ENCODE data around the gene VAC14.

Gene VAC14

GRCh38 chr16:70726892-70727361, 74.0 kb downstream of the VAC14 start:
- Histone ChIP-seq H3K9me3 (ENCODE audit: low read length) (no peaks in the 10 kb centered on the region), H3K9ac (ENCODE audit: low read length) (peak overlapping the region; percentile 2)

GRCh38 chr16:70725912-70726828, 74.8 kb downstream of the VAC14 start:
- Histone ChIP-seq H3K4me3 (ENCODE audit: low read depth in 1 of 2, low read length in 2 of 2) (no peak overlapping the region), H3K4me1 (ENCODE audit: insufficient read depth, low read length) (peaks cover 39% of the 10 kb centered on the region), H3K9ac (ENCODE audit: low read length) (peak overlapping the region; percentile 2), H3K36me3 (ENCODE audit: insufficient read depth, low read length) (peaks cover 7% of the 10 kb centered on the region), H3K27me3 (ENCODE audit: control insufficient read depth in 1 of 2, insufficient read depth in 2 of 2, low read length in 2 of 2) (no peaks in the 10 kb centered on the region), H3K9me3 (ENCODE audit: low read length) (no peaks in the 10 kb centered on the region), H3K27ac (ENCODE audit: low read depth, low read length) (peak overlapping the region; percentile 96)

More at GRCh38 chr16:70726892-70727361, 74.0 kb downstream of the VAC14 start:
- H3K4me3 ChIP-seq (ENCODE audit: low read depth in 1 of 2, low read length in 2 of 2), result no peak overlapping the region
- H3K27ac ChIP-seq (ENCODE audit: low read depth, low read length), result peak overlapping the region; percentile 96
- H3K27me3 ChIP-seq (ENCODE audit: control insufficient read depth in 1 of 2, insufficient read depth in 2 of 2, low read length in 2 of 2), result no peaks in the 10 kb centered on the region
- peaks cover 39% of the 10 kb centered on the region for H3K4me1 ChIP-seq (ENCODE audit: insufficient read depth, low read length)
- H3K36me3 ChIP-seq (ENCODE audit: insufficient read depth, low read length), result peaks cover 9% of the 10 kb centered on the region

DNA sequence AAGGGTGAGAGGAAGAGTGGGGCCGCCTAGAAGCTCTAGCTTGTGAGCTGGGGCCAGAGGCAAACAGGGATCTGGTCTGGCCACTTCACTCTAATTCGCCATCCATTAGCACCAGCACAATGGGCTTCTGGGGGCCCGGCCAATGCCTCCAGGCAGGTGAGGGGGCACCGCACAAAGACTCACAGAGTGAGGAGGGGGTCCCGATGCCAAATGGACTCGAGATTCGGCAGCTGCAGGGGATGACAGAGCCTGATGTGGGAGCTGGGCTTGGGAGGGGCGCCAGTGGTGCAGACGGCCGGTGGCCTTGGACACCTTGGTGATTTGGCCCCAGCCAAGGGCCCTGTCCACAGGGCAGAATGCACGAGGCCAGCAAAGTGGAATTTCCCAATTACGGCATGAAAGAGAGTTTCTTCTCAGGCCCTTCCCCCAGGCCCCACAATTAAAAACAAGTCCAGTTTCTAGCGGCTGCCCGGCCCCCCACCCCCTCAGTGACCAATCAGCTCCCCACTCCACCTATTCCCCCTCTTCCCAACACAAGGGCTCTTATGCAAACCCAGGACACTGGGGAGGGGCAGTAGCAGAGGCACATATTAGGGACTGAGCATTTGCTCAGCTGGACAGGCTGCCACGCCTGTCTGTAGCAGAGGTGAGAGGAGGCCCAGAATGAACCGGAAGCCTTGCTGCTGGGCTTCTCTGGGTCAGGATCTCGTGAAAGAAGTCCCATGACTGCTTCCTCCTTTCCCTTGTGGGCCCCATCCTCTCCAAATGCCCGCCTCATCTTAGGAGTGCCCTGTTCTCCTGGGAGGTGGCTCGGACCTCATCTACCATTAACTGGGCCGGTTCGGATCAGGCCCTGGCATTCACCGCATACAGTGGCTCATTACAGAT, 75.7 kb downstream of the VAC14 start:
- H3K36me3 ChIP-seq (ENCODE audit: insufficient read depth, low read length), result no peaks in the 10 kb centered on the region
- no peak overlapping the region for H3K4me3 ChIP-seq (ENCODE audit: low read depth in 1 of 2, low read length in 2 of 2)
- H3K9me3 ChIP-seq (ENCODE audit: low read length), result no peaks in the 10 kb centered on the region
- no peaks in the 10 kb centered on the region for H3K27me3 ChIP-seq (ENCODE audit: control insufficient read depth in 1 of 2, insufficient read depth in 2 of 2, low read length in 2 of 2)
- H3K9ac ChIP-seq (ENCODE audit: low read length), result no peak overlapping the region
- peaks cover 39% of the 10 kb centered on the region for H3K4me1 ChIP-seq (ENCODE audit: insufficient read depth, low read length)
- H3K27ac ChIP-seq (ENCODE audit: low read depth, low read length), result peak overlapping the region; percentile 96

DNA sequence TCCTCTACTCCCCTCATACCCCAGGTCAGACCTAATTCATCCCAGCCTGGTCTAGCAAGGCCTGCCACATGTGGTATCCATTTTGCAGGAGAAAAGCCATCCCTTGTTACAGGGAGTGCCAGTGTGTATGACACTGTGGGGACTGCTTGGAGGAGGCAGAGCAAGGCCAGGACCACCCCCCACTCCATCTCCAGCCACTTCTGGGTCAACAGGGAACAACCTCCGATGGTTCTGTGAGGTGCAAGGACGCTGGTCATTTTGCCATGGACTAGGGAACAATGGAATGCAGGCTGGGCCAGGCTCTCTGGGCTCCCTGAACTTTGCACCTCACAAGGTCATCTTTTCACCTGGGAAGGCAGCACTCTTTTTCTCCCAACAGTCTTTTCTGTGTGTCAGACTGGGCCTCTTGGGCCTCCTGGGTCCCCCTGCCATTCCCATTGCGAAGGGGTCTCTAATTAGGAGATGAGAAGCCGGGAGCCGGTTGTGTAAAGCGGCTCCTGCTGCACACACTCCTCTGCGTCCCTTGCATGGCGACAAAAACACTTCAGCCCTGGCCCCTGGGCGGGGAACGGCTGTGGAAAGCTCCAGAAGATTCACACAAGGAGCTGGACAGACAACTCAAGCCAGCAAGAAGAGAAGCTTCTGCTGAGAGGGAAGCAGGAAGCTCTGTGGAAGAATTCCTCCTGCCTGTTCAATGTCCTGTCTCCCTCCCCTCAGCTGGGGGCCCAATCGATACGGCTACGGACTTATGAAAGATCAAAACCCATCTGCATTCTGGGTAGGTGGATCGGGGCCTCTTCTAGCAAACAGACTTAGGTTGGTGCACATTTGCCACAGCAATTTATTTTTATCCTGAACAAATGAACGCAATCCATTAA, 76.6 kb downstream of the VAC14 start:
- Histone ChIP-seq H3K9me3 (ENCODE audit: low read length) (no peaks in the 10 kb centered on the region), H3K27me3 (ENCODE audit: control insufficient read depth in 1 of 2, insufficient read depth in 2 of 2, low read length in 2 of 2) (no peaks in the 10 kb centered on the region), H3K9ac (ENCODE audit: low read length) (no peak overlapping the region), H3K36me3 (ENCODE audit: insufficient read depth, low read length) (no peaks in the 10 kb centered on the region), H3K27ac (ENCODE audit: low read depth, low read length) (peak overlapping the region; percentile 96), H3K4me1 (ENCODE audit: insufficient read depth, low read length) (peaks cover 39% of the 10 kb centered on the region), H3K4me3 (ENCODE audit: low read depth in 1 of 2, low read length in 2 of 2) (no peak overlapping the region)

DNA sequence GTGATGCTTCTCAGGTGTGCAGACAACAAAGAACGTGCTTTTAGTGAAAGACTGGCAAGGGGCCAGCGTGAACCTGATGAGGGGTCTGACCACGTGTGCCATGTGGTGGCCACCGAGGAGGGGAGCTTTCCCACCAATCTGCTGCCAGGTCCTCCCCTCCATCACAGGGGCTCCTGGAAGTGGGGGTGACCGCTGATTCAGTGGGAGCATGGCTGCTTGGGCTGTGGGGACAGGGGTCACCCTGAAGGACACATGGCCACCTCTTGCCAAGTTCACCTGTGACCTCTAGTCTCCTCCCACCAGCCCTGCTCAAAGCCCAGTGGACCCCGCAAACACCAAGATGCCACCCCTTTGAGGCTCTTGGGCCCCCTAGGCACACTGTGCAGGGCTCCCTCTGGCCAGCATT, 77.2 kb downstream of the VAC14 start:
- no peak overlapping the region for H3K27ac ChIP-seq (ENCODE audit: low read depth, low read length)
- no peak overlapping the region for H3K4me3 ChIP-seq (ENCODE audit: low read depth in 1 of 2, low read length in 2 of 2)
- H3K4me1 ChIP-seq (ENCODE audit: insufficient read depth, low read length), result peaks cover 39% of the 10 kb centered on the region
- no peaks in the 10 kb centered on the region for H3K9me3 ChIP-seq (ENCODE audit: low read length)
- no peaks in the 10 kb centered on the region for H3K36me3 ChIP-seq (ENCODE audit: insufficient read depth, low read length)
- H3K27me3 ChIP-seq (ENCODE audit: control insufficient read depth in 1 of 2, insufficient read depth in 2 of 2, low read length in 2 of 2), result no peaks in the 10 kb centered on the region
- H3K9ac ChIP-seq (ENCODE audit: low read length), result no peak overlapping the region

- H3K9ac ChIP-seq (ENCODE audit: low read length), result no peak overlapping the region
- H3K4me1 ChIP-seq (ENCODE audit: insufficient read depth, low read length), result peaks cover 31% of the 10 kb centered on the region
- no peak overlapping the region for H3K27ac ChIP-seq (ENCODE audit: low read depth, low read length)
- peaks cover 3% of the 10 kb centered on the region for H3K36me3 ChIP-seq (ENCODE audit: insufficient read depth, low read length)
- no peaks in the 10 kb centered on the region for H3K27me3 ChIP-seq (ENCODE audit: control insufficient read depth in 1 of 2, insufficient read depth in 2 of 2, low read length in 2 of 2)
- H3K4me3 ChIP-seq (ENCODE audit: low read depth in 1 of 2, low read length in 2 of 2), result no peak overlapping the region
- no peaks in the 10 kb centered on the region for H3K9me3 ChIP-seq (ENCODE audit: low read length)
Measured at GRCh38 chr16:70721202-70721963, 79.6 kb downstream of the VAC14 start.

GRCh38 chr16:70720425-70721201, 80.3 kb downstream of the VAC14 start:
- Histone ChIP-seq H3K36me3 (ENCODE audit: insufficient read depth, low read length) (peaks cover 3% of the 10 kb centered on the region), H3K27ac (ENCODE audit: low read depth, low read length) (no peak overlapping the region), H3K4me3 (ENCODE audit: low read depth in 1 of 2, low read length in 2 of 2) (no peak overlapping the region)

GRCh38 chr16:70717065-70717464, 83.9 kb downstream of the VAC14 start:
- Histone ChIP-seq H3K4me1 (ENCODE audit: insufficient read depth, low read length) (peaks cover 51% of the 10 kb centered on the region), H3K27me3 (ENCODE audit: control insufficient read depth in 1 of 2, insufficient read depth in 2 of 2, low read length in 2 of 2) (no peaks in the 10 kb centered on the region), H3K27ac (ENCODE audit: low read depth, low read length) (peak overlapping the region; percentile 98), H3K9me3 (ENCODE audit: low read length) (no peaks in the 10 kb centered on the region), H3K4me3 (ENCODE audit: low read depth in 1 of 2, low read length in 2 of 2) (no peak overlapping the region), H3K9ac (ENCODE audit: low read length) (no peak overlapping the region), H3K36me3 (ENCODE audit: insufficient read depth, low read length) (peaks cover 3% of the 10 kb centered on the region)

More at GRCh38 chr16:70720425-70721201, 80.3 kb downstream of the VAC14 start:
- Histone ChIP-seq H3K9ac (ENCODE audit: low read length) (no peak overlapping the region), H3K27me3 (ENCODE audit: control insufficient read depth in 1 of 2, insufficient read depth in 2 of 2, low read length in 2 of 2) (no peaks in the 10 kb centered on the region), H3K9me3 (ENCODE audit: low read length) (no peaks in the 10 kb centered on the region), H3K4me1 (ENCODE audit: insufficient read depth, low read length) (peaks cover 31% of the 10 kb centered on the region)

DNA sequence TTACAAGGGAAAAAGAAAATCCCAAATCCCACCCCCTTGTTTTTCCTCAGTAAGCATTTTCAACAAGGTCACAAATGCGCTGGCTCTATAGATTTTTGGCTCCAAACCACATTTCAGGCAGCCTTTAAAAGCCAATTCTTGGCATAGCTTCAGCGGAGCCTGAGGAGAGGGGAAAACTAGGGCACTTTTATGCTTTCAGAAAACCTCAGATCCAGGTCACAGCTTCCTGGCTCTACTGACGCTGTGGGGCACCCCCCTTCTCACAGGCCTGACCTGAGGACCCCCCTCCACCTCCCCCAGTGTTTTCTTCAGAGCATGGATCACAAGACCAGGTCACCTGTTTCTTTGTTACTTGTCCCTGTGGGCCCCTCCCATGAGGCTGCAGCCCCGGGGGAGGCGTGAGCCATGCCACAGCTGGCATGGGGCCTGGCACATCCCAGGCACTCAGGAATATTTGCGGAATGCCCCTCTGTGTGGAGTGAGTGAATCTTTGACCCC, 85.0 kb downstream of the VAC14 start:
- Histone ChIP-seq H3K27ac (ENCODE audit: low read depth, low read length) (peak overlapping the region; percentile 98), H3K9me3 (ENCODE audit: low read length) (no peaks in the 10 kb centered on the region), H3K4me1 (ENCODE audit: insufficient read depth, low read length) (peaks cover 62% of the 10 kb centered on the region), H3K4me3 (ENCODE audit: low read depth in 1 of 2, low read length in 2 of 2) (peak overlapping the region; percentile 24 to 33), H3K36me3 (ENCODE audit: insufficient read depth, low read length) (peaks cover 3% of the 10 kb centered on the region), H3K27me3 (ENCODE audit: control insufficient read depth in 1 of 2, insufficient read depth in 2 of 2, low read length in 2 of 2) (no peaks in the 10 kb centered on the region), H3K9ac (ENCODE audit: low read length) (peak overlapping the region; percentile 55)
